ENCODE measurements around the gene ARHGEF1. TPM values are rescaled to one million over a fixed set of nuclear protein-coding genes. Genes with fewer than 3 reads are reported as not detected.
A peak's percentile ranks its signal among the peaks of the same experiment; 100 is the strongest.

ARHGEF1 gene
- total RNA-seq, 1 experiment from 2014 or later = 50.8 TPM

DNA sequence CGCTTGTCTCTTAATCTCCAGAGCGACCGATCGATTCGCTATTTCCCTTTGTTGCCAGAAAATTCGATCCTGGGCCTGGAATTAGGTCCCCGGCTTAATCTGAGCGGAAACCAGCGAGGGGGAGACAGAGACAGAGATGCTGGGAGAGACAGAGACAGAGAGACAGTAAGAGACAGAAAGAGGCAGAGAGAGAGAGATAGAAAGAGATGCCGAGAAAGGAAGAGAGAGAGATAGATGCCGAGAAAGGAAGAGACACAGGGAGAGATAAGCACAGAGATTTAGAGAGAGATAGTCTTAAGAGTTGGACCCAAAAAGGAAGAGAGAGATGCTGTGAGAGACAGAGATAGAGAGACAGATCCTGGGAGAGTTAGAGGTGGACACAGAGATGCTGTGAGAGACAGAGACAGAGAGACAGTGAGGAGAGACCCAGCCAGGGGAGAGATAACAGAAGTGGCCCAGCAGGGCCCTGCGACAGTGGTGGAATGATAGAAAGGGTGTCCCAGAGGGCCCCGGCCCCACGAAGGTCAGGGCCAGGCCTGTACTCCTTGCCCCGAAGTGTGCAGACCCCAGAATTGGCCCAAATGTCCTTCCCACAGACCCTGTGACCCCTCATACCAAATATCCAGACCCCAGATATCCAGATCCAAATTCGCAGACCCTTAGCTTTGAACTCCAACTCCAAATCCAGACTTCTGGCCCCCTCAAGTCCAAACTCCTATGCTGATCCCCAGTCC, 43.9 kb downstream of the ARHGEF1 start:
- H3K27ac ChIP-seq (ENCODE audit: low read length) = no peak overlapping the region
- DNase-seq = no peak
- TF ChIP-seq EZH2phosphoT487 (IDR thresholded peaks at IDR 0.05; ENCODE audit: borderline replicate concordance, low read length) (no peak), EZH2 (IDR thresholded peaks at IDR 0.05; ENCODE audit: low read length, unreplicated experiment) (no peak)
- TF ChIP-seq, protein P1, sequence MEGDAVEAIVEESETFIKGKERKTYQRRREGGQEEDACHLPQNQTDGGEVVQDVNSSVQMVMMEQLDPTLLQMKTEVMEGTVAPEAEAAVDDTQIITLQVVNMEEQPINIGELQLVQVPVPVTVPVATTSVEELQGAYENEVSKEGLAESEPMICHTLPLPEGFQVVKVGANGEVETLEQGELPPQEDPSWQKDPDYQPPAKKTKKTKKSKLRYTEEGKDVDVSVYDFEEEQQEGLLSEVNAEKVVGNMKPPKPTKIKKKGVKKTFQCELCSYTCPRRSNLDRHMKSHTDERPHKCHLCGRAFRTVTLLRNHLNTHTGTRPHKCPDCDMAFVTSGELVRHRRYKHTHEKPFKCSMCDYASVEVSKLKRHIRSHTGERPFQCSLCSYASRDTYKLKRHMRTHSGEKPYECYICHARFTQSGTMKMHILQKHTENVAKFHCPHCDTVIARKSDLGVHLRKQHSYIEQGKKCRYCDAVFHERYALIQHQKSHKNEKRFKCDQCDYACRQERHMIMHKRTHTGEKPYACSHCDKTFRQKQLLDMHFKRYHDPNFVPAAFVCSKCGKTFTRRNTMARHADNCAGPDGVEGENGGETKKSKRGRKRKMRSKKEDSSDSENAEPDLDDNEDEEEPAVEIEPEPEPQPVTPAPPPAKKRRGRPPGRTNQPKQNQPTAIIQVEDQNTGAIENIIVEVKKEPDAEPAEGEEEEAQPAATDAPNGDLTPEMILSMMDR (conservative IDR thresholded peaks at IDR 0.05; ENCODE audit: low read depth, low read length) = no peak
- no peaks in the 10 kb centered on the region for H3K79me2 ChIP-seq (ENCODE audit: low read length)
- H3K36me3 ChIP-seq (ENCODE audit: low read depth, low read length) = no peaks in the 10 kb centered on the region
- ATAC-seq = no peak
- intact Hi-C loops (cut with micrococcal nuclease) = no loop called here
- H3K9ac ChIP-seq (ENCODE audit: low read length) = no peak overlapping the region
- no peaks in the 10 kb centered on the region for H3K9me3 ChIP-seq (ENCODE audit: low read length)
- H3K4me3 ChIP-seq (ENCODE audit: low read length) = no peak overlapping the region
- no peaks in the 10 kb centered on the region for H3K9me2 ChIP-seq (replicated peaks; ENCODE audit: low read length)
- no peaks in the 10 kb centered on the region for H4K20me1 ChIP-seq (ENCODE audit: low read length)
- POLR2A ChIA-PET (ENCODE audit: unreplicated experiment) = no interaction called here
- no peak overlapping the region for H2AFZ ChIP-seq (ENCODE audit: low read length)
- H3K4me2 ChIP-seq (ENCODE audit: low read length) = no peak overlapping the region
- H3K27me3 ChIP-seq (ENCODE audit: low read length) = 0 out of 2 replicates have a peak, but pooled peaks cover 14% of the 10 kb centered on the region
- no peaks in the 10 kb centered on the region for H3F3A ChIP-seq (ENCODE audit: low read length, unreplicated experiment)
- H3K4me1 ChIP-seq (ENCODE audit: insufficient read depth, low read length) = peaks cover 6% of the 10 kb centered on the region; the same call in 1 of the 2 replicates
- CTCF ChIA-PET = no interaction called here
- BruUV-seq (replicated peaks) = no TSS peak

DNA sequence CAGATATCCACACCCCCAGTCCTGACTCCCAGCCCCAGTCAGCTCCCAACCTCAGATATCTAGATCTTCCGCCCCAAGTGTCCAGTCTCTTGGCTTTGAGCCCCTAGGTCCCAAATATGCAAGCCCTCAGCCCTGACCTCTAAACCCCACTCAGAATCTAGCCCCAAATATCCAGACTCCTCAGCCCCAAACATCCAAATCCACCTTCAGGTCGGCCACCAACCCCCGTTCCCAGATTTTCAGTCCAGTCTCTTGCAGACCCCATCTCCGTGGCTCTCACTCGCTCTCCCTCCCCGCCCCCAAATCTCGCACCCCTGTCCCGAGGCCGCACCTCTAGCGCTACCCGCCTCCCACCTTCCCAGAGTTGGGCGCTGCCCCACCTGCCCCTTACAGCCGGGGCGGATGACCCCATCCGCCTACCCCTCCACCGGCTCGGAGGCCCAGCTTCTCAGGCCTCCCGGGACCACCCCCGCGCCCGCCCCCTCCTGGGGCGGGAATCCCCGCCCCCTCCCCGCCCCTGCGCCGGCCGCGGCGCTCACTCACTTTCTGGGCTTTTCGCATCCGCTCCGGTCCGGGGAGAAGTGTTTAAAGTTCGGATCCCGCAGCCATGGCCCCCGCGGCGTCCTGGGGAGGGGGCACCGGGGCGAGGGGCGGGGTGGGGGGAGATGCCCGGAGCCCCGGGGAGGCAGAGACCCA, 44.7 kb downstream of the ARHGEF1 start:
- no peak overlapping the region for H3K27ac ChIP-seq (ENCODE audit: low read length)

More for the DNA sequence above, 44.7 kb downstream of the ARHGEF1 start:
- ChIA-PET CTCF (no interaction called here), POLR2A (ENCODE audit: unreplicated experiment) (no interaction called here)
- no peaks in the 10 kb centered on the region for H3K9me3 ChIP-seq (ENCODE audit: low read length)
- H2AFZ ChIP-seq (ENCODE audit: low read length) = peak overlapping the region; percentile 69
- 0 out of 2 replicates have a peak, but pooled peaks cover 9% of the 10 kb centered on the region for H3K27me3 ChIP-seq (ENCODE audit: low read length)
- no peaks in the 10 kb centered on the region for H3K9me2 ChIP-seq (replicated peaks; ENCODE audit: low read length)
- no peaks in the 10 kb centered on the region for H3F3A ChIP-seq (ENCODE audit: low read length, unreplicated experiment)
- H3K4me2 ChIP-seq (ENCODE audit: low read length) = peak overlapping the region; percentile 93
- no peak overlapping the region for H3K9ac ChIP-seq (ENCODE audit: low read length)
- no peaks in the 10 kb centered on the region for H3K79me2 ChIP-seq (ENCODE audit: low read length)
- no peak for DNase-seq
- TF ChIP-seq, protein P1 (conservative IDR thresholded peaks at IDR 0.05; ENCODE audit: low read depth, low read length) = no peak
- no peak for TF ChIP-seq EZH2phosphoT487 (IDR thresholded peaks at IDR 0.05; ENCODE audit: borderline replicate concordance, low read length)
- H3K36me3 ChIP-seq (ENCODE audit: low read depth, low read length) = no peaks in the 10 kb centered on the region
- BruUV-seq (replicated peaks) = no TSS peak
- no peaks in the 10 kb centered on the region for H4K20me1 ChIP-seq (ENCODE audit: low read length)
- H3K4me1 ChIP-seq (ENCODE audit: insufficient read depth, low read length) = peaks cover 6% of the 10 kb centered on the region; the same call in 1 of the 2 replicates
- no peak for ATAC-seq
- peak overlapping the region; percentile 71 for H3K4me3 ChIP-seq (ENCODE audit: low read length)
- intact Hi-C loops (cut with micrococcal nuclease) = no loop called here
